Natural killer cell (primary cell): ENCODE results near the gene ATG101. TPM values are rescaled to one million over a fixed set of nuclear protein-coding genes. Genes with fewer than 3 reads are reported as not detected.
A peak's percentile ranks its signal among the peaks of the same experiment; 100 is the strongest.

ENCODE experiments used
- ATAC-seq, 3 donors: fragments of 150-1000 bp in 2 of 3; fragments of 200-7000 bp in 1 of 3; cut with Tn5 transposase; 1 replicate in 1 of 3; 2 replicates in 2 of 3; pipeline ENCODE4 v1.10.0; 2021; ENCODE audit warnings: mild to moderate bottlenecking in 2 of 3, moderate library complexity in 2 of 3
- DNase-seq, 2 donors: peaks; one replicate each; pipeline versions ENCODE4 v3.0.0 to v3.0.0-alpha.2; 2013 to 2021; ENCODE audit warnings: mixed read lengths in 1 of 2
- H3K27ac ChIP-seq: one replicate; pipeline ENCODE4 v1.5.1; 2013; ENCODE audit warnings: mild to moderate bottlenecking, low read length
- H3K27me3 ChIP-seq: one replicate; pipeline ENCODE4 v1.6.1; 2013; ENCODE audit warnings: low read length; ENCODE audit not compliant: control insufficient read depth, insufficient read depth
- H3K36me3 ChIP-seq: one replicate; pipeline ENCODE4 v1.6.1; 2013; ENCODE audit warnings: low read length; ENCODE audit not compliant: control insufficient read depth, insufficient read depth
- H3K4me1 ChIP-seq: one replicate; pipeline ENCODE4 v1.6.1; 2013; ENCODE audit warnings: low read length; ENCODE audit not compliant: control insufficient read depth, insufficient read depth
- H3K4me3 ChIP-seq: one replicate; pipeline ENCODE4 v1.5.1; 2013; ENCODE audit warnings: low read length
- H3K9me3 ChIP-seq: one replicate; pipeline ENCODE4 v1.6.1; 2013; ENCODE audit warnings: low read length; ENCODE audit not compliant: control insufficient read depth, insufficient read depth
- H3K27ac Mint-ChIP-seq, 2 donors: one replicate each; pipeline ENCODE4 v1.8.0; 2022; ENCODE audit warnings: mild to moderate bottlenecking in 2 of 2, mixed read lengths in 2 of 2, moderate library complexity in 1 of 2
- H3K27me3 Mint-ChIP-seq, 2 donors: one replicate each; pipeline ENCODE4 v1.8.0; 2022; ENCODE audit warnings: low read depth in 2 of 2, mixed read lengths in 2 of 2
- H3K36me3 Mint-ChIP-seq: one replicate; pipeline ENCODE4 v1.8.0; 2022; ENCODE audit warnings: mixed read lengths
- H3K4me1 Mint-ChIP-seq, 2 donors: one replicate each; pipeline ENCODE4 v1.8.0; 2022; ENCODE audit warnings: mixed read lengths in 2 of 2
- H3K4me3 Mint-ChIP-seq: one replicate; pipeline ENCODE4 v1.8.0; 2022; ENCODE audit warnings: mild to moderate bottlenecking, moderate library complexity, mixed read lengths
- H3K9me3 Mint-ChIP-seq, 2 donors: one replicate each; pipeline ENCODE4 v1.8.0; 2022; ENCODE audit warnings: mixed read lengths in 2 of 2
- CTCF ChIP-seq: fragments of 200-600 bp; IDR thresholded peaks from one replicate; pipeline ENCODE4 v1.8.0; 2022; ENCODE audit warnings: antibody characterized with exemption
- WGBS: methylation state at CpG from one replicate; pipeline ENCODE4 v1.1.7; 2013; ENCODE audit warnings: missing lambda C conversion rate; ENCODE audit not compliant: insufficient coverage; 5-methylcytosine and 5-hydroxymethylcytosine counted together
- intact Hi-C: fragments of 100-400 bp; cut with micrococcal nuclease; formaldehyde crosslinking; loops from one replicate; pipeline ENCODE4 v1.14.2; 2022
- total RNA-seq, 4 donors: library from RNA; stranded (reverse); fragments of 120-200 nt in 1 of 4; gene quantifications; one replicate each; pipeline versions ENCODE4 v1.2.3 to v1.2.4, GENCODE V29; 2013 to 2022

The ATG101 gene
- total RNA-seq, 3 donors from 2014 or later (not counting 1 experiment from before 2014, with no cell fraction given), result 18.6 to 32.8 (median 23.3) TPM

DNA sequence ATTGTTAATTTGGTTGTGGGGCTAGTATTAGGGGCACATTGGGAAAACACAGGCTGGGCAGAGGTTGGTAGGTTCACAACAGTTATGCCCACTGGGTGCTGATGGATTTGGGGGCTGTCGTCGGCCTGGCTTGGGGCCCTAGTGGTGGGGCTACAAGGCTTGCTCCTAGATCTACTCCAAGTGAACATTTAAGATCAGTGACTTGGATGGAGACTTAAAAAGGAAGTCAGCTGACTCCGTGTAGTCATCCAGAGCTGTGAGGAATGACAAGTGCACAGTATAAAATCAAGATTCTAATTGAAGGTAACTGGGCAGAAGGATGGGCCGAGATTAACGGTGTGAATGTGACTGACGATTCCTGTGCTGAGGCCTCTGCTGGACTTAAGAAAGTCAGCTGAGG is 31.3 kb upstream of the ATG101 start:
- peaks cover 10 to 21% of the 10 kb centered on the region in 2 donors for H3K4me1 Mint-ChIP-seq
- H3K36me3 Mint-ChIP-seq, result no peaks in the 10 kb centered on the region
- H3K36me3 ChIP-seq, result no peaks in the 10 kb centered on the region
- H3K27ac ChIP-seq, result no peak overlapping the region
- H3K4me3 ChIP-seq, result no peak overlapping the region
- no peaks in the 10 kb centered on the region for H3K9me3 ChIP-seq
- TF ChIP-seq CTCF, result no peak
- DNase-seq (no peak), ATAC-seq (no peak)
- H3K4me1 ChIP-seq, result peaks cover 44% of the 10 kb centered on the region
- H3K9me3 Mint-ChIP-seq, result no peaks in the 10 kb centered on the region
- peak overlapping the region; percentile 53 to 58 for H3K27ac Mint-ChIP-seq
- WGBS, result 86% methylated on average over 6 of the region's 6 CpGs
- intact Hi-C loops, result no loop called here
- H3K27me3 ChIP-seq, result peaks cover 3% of the 10 kb centered on the region
- peaks cover 0 to 13% of the 10 kb centered on the region in 2 donors for H3K27me3 Mint-ChIP-seq
- peak overlapping the region; percentile 62 for H3K4me3 Mint-ChIP-seq

- H3K27ac Mint-ChIP-seq, result peak overlapping the region in 1 of 2 donors; percentile 85
- H3K4me3 Mint-ChIP-seq, result no peak overlapping the region
- H3K4me1 Mint-ChIP-seq, result peaks cover 10 to 18% of the 10 kb centered on the region in 2 donors
- H3K36me3 Mint-ChIP-seq, result no peaks in the 10 kb centered on the region
- intact Hi-C loops, result no loop called here
- no peaks in the 10 kb centered on the region for H3K9me3 ChIP-seq
- peaks cover 0 to 4% of the 10 kb centered on the region in 2 donors for H3K27me3 Mint-ChIP-seq
- ATAC-seq, result no peak
- 90% methylated on average over 3 of the region's 3 CpGs for WGBS
- no peak for DNase-seq
- no peaks in the 10 kb centered on the region for H3K9me3 Mint-ChIP-seq
- H3K27me3 ChIP-seq, result peaks cover 3% of the 10 kb centered on the region
- no peaks in the 10 kb centered on the region for H3K36me3 ChIP-seq
- peaks cover 42% of the 10 kb centered on the region for H3K4me1 ChIP-seq
- no peak overlapping the region for H3K4me3 ChIP-seq
- TF ChIP-seq CTCF, result no peak
- no peak overlapping the region for H3K27ac ChIP-seq
Observed at GRCh38 chr12:52041035-52041434, 28.7 kb upstream of the ATG101 start.

DNA sequence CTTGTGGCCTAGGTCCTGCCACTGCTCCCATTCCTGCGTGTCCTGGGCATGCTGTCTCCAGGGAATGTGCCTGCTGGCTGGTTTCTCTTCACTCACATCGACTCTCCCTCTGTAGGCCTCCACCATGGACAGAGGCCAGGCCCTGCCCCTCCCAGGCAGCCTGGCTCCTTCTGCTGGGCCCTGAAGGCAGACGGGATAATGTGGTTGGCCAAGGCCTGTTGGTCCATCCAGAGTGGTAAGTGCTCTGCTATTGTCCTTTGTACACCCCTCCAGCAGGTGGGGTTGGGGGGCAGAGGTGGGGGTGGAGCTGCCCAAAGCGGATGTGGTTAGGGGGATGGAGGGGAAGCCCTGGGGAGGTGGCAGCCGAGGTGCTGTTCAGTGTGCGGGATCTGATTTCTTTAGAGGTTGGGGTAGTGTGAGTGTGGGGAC is 28.1 kb upstream of the ATG101 start:
- Histone ChIP-seq H3K27me3 (peaks cover 3% of the 10 kb centered on the region), H3K27ac (peak overlapping the region; percentile 33), H3K4me1 (peaks cover 38% of the 10 kb centered on the region), H3K4me3 (no peak overlapping the region), H3K36me3 (no peaks in the 10 kb centered on the region), H3K9me3 (no peaks in the 10 kb centered on the region)
- DNase-seq (peak; percentile 48 to 78), ATAC-seq (peak; percentile 54 to 76 (median 62))
- Mint-ChIP-seq H3K4me3 (peak overlapping the region; percentile 50), H3K4me1 (peaks cover 10 to 20% of the 10 kb centered on the region in 2 donors), H3K27ac (peak overlapping the region; percentile 83 to 85), H3K9me3 (no peaks in the 10 kb centered on the region), H3K27me3 (peaks cover 0 to 4% of the 10 kb centered on the region in 2 donors), H3K36me3 (no peaks in the 10 kb centered on the region)
- no peak for TF ChIP-seq CTCF
- WGBS, result 30% methylated on average over 6 of the region's 6 CpGs
- intact Hi-C loops, result loop anchor here (1.0 kb wide), 1 partner anchor 9 kb away; no protein-coding TSS in a partner anchor
